Ectodermal cell (in vitro differentiated cells): ENCODE data around the gene TFCP2L1.

ENCODE experiments used
- H3K27ac ChIP-seq: 2 replicates; pipeline ENCODE4 v1.7.0; 2013; ENCODE audit warnings: mild to moderate bottlenecking, low read depth, low read length; ENCODE audit not compliant: insufficient read depth, poor library complexity, severe bottlenecking
- H3K27me3 ChIP-seq: 2 replicates; pipeline ENCODE4 v1.7.0; 2013; ENCODE audit warnings: mild to moderate bottlenecking, low read length; ENCODE audit not compliant: insufficient read depth, control insufficient read depth, poor library complexity, severe bottlenecking
- H3K36me3 ChIP-seq: one replicate; pipeline ENCODE4 v1.7.0; 2013; ENCODE audit warnings: low read length; ENCODE audit not compliant: control insufficient read depth, insufficient read depth
- H3K4me1 ChIP-seq: one replicate; pipeline ENCODE4 v1.7.0; 2013; ENCODE audit warnings: low read length; ENCODE audit not compliant: control insufficient read depth, insufficient read depth
- H3K4me3 ChIP-seq: 2 replicates; pipeline ENCODE4 v1.7.0; 2013; ENCODE audit warnings: low read depth, low read length, control low read depth; ENCODE audit not compliant: insufficient read depth
- H3K9me3 ChIP-seq: 2 replicates; pipeline ENCODE4 v1.7.0; 2013; ENCODE audit warnings: mild to moderate bottlenecking, low read length, moderate library complexity; ENCODE audit not compliant: control insufficient read depth
- WGBS, 2 experiments: methylation state at CpG; one replicate each; pipeline ENCODE4 v1.1.7; 2013; ENCODE audit warnings: missing lambda C conversion rate in 2 of 2; 5-methylcytosine and 5-hydroxymethylcytosine counted together

TFCP2L1 gene

GRCh38 chr2:121182520-121182919 lies 102.5 kb downstream of the TFCP2L1 start:
- Histone ChIP-seq H3K27me3 (no peaks in the 10 kb centered on the region), H3K4me1 (peaks cover 4% of the 10 kb centered on the region), H3K36me3 (no peaks in the 10 kb centered on the region), H3K9me3 (no peaks in the 10 kb centered on the region), H3K4me3 (no peak overlapping the region), H3K27ac (no peak overlapping the region)
- WGBS, 2 experiments = 89 to 90% methylated on average over 4 of the region's 4 CpGs

- no peaks in the 10 kb centered on the region for H3K27me3 ChIP-seq
- no peak overlapping the region for H3K27ac ChIP-seq
- H3K4me3 ChIP-seq = no peak overlapping the region
- H3K9me3 ChIP-seq = no peaks in the 10 kb centered on the region
- 93 to 95% methylated on average over 10 of the region's 10 CpGs for WGBS, 2 experiments
- no peaks in the 10 kb centered on the region for H3K4me1 ChIP-seq
- no peaks in the 10 kb centered on the region for H3K36me3 ChIP-seq
Measured at GRCh38 chr2:121179467-121179866, 105.5 kb downstream of the TFCP2L1 start.

- WGBS, 2 experiments = 93 to 97% methylated on average over 11 of the region's 11 CpGs
- Histone ChIP-seq H3K27me3 (no peaks in the 10 kb centered on the region), H3K27ac (no peak overlapping the region), H3K4me1 (no peaks in the 10 kb centered on the region), H3K36me3 (no peaks in the 10 kb centered on the region), H3K9me3 (no peaks in the 10 kb centered on the region), H3K4me3 (no peak overlapping the region)
Measured at GRCh38 chr2:121178730-121179129, 106.3 kb downstream of the TFCP2L1 start.

- Histone ChIP-seq H3K4me3 (no peak overlapping the region), H3K27me3 (no peaks in the 10 kb centered on the region), H3K36me3 (no peaks in the 10 kb centered on the region), H3K9me3 (no peaks in the 10 kb centered on the region), H3K27ac (no peak overlapping the region), H3K4me1 (no peaks in the 10 kb centered on the region)
- WGBS, 2 experiments = 88 to 92% methylated on average over 1 of the region's 1 CpG
Measured at GRCh38 chr2:121177896-121178295, 107.1 kb downstream of the TFCP2L1 start.

- no peaks in the 10 kb centered on the region for H3K9me3 ChIP-seq
- H3K27ac ChIP-seq = no peak overlapping the region
- no peak overlapping the region for H3K4me3 ChIP-seq
- H3K36me3 ChIP-seq = no peaks in the 10 kb centered on the region
- H3K27me3 ChIP-seq = no peaks in the 10 kb centered on the region
- 78 to 80% methylated on average over 10 of the region's 10 CpGs for WGBS, 2 experiments
- no peaks in the 10 kb centered on the region for H3K4me1 ChIP-seq
Measured at GRCh38 chr2:121175326-121175725, 109.7 kb downstream of the TFCP2L1 start.

GRCh38 chr2:121173806-121174205 lies 111.2 kb downstream of the TFCP2L1 start:
- Histone ChIP-seq H3K27ac (no peak overlapping the region), H3K4me1 (no peaks in the 10 kb centered on the region), H3K27me3 (no peaks in the 10 kb centered on the region), H3K9me3 (no peaks in the 10 kb centered on the region), H3K4me3 (no peak overlapping the region), H3K36me3 (no peaks in the 10 kb centered on the region)
- WGBS, 2 experiments = 91 to 93% methylated on average over 10 of the region's 10 CpGs

- Histone ChIP-seq H3K4me1 (no peaks in the 10 kb centered on the region), H3K27me3 (no peaks in the 10 kb centered on the region), H3K9me3 (no peaks in the 10 kb centered on the region), H3K36me3 (no peaks in the 10 kb centered on the region), H3K27ac (no peak overlapping the region), H3K4me3 (no peak overlapping the region)
- 88 to 90% methylated on average over 4 of the region's 4 CpGs for WGBS, 2 experiments
Measured at GRCh38 chr2:121173112-121173511, 111.9 kb downstream of the TFCP2L1 start.

GRCh38 chr2:121172456-121172855 lies 112.5 kb downstream of the TFCP2L1 start:
- Histone ChIP-seq H3K36me3 (no peaks in the 10 kb centered on the region), H3K4me3 (no peak overlapping the region), H3K4me1 (no peaks in the 10 kb centered on the region), H3K9me3 (no peaks in the 10 kb centered on the region), H3K27ac (no peak overlapping the region), H3K27me3 (no peaks in the 10 kb centered on the region)
- whole genome bisulfite sequencing, 2 experiments = 83 to 92% methylated on average over 1 of the region's 1 CpG

- Histone ChIP-seq H3K4me3 (no peak overlapping the region), H3K4me1 (no peaks in the 10 kb centered on the region), H3K9me3 (no peaks in the 10 kb centered on the region), H3K27ac (no peak overlapping the region), H3K27me3 (no peaks in the 10 kb centered on the region), H3K36me3 (no peaks in the 10 kb centered on the region)
- WGBS, 2 experiments = 76 to 79% methylated on average over 6 to 7 of the region's 7 CpGs
Measured at GRCh38 chr2:121171625-121172119, 113.3 kb downstream of the TFCP2L1 start.

- H3K4me1 ChIP-seq = no peaks in the 10 kb centered on the region
- WGBS, 2 experiments = 86 to 96% methylated on average over 1 of the region's 1 CpG
Measured at GRCh38 chr2:121170577-121170976, 114.4 kb downstream of the TFCP2L1 start.

GRCh38 chr2:121167411-121167810 lies 117.6 kb downstream of the TFCP2L1 start:
- 86 to 93% methylated on average over 4 of the region's 4 CpGs for WGBS, 2 experiments
- Histone ChIP-seq H3K4me3 (no peak overlapping the region), H3K27me3 (no peaks in the 10 kb centered on the region), H3K27ac (no peak overlapping the region), H3K4me1 (no peaks in the 10 kb centered on the region), H3K36me3 (no peaks in the 10 kb centered on the region), H3K9me3 (peaks cover 2% of the 10 kb centered on the region)

More at GRCh38 chr2:121170577-121170976, 114.4 kb downstream of the TFCP2L1 start:
- Histone ChIP-seq H3K27ac (no peak overlapping the region), H3K27me3 (no peaks in the 10 kb centered on the region), H3K4me3 (no peak overlapping the region), H3K9me3 (no peaks in the 10 kb centered on the region), H3K36me3 (no peaks in the 10 kb centered on the region)
